ENCODE data around the gene CDC42EP3. TPM values are rescaled to one million over a fixed set of nuclear protein-coding genes. Genes with fewer than 3 reads are reported as not detected.

The CDC42EP3 gene
- total and polyA plus RNA-seq, 3 donors from 2014 or later = 44.3 to 107 (median 50.6) TPM

DNA sequence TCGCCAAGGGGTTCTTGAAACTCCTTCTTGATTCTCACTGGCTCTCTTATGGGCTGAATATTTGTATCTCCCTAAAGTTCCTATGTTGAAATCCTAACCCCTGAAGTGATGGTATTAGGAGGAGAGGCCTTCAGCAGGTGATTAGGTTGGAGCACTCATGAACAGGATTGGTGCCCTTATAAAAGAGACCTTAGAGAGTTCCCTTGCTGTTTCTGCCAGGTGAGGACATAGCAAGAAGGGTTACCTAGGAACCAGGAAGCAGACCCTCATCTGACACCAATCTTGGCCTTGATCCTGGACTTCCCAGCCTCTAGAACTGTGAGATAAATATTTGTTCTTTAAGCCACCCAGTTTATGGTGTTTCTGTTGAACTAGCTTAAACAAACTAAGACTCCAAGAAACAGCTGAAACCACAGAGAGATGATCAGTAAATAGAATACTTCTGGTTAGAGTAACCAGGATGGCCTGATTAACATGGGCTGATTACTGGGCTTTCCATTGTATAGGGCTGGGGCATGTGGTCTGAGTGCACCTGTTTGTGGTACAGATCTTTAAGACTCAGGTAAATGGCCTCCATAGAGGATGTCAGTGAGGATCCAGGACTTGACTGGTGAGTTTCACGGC, 7.7 kb upstream of the CDC42EP3 start:
- Histone ChIP-seq H3K27ac (no peak overlapping the region), H3K4me1 (no peaks in the 10 kb centered on the region), H3K36me3 (ENCODE audit: low read depth, missing control alignments) (no peaks in the 10 kb centered on the region), H3K4me3 (no peak overlapping the region), H3K27me3 (no peaks in the 10 kb centered on the region), H3K9me3 (no peaks in the 10 kb centered on the region)
- WGBS, 2 donors = 93 to 99% methylated on average over 2 of the region's 2 CpGs
- no peak for TF ChIP-seq POLR2A (IDR thresholded peaks at IDR 0.05)
- TF ChIP-seq, protein P1, sequence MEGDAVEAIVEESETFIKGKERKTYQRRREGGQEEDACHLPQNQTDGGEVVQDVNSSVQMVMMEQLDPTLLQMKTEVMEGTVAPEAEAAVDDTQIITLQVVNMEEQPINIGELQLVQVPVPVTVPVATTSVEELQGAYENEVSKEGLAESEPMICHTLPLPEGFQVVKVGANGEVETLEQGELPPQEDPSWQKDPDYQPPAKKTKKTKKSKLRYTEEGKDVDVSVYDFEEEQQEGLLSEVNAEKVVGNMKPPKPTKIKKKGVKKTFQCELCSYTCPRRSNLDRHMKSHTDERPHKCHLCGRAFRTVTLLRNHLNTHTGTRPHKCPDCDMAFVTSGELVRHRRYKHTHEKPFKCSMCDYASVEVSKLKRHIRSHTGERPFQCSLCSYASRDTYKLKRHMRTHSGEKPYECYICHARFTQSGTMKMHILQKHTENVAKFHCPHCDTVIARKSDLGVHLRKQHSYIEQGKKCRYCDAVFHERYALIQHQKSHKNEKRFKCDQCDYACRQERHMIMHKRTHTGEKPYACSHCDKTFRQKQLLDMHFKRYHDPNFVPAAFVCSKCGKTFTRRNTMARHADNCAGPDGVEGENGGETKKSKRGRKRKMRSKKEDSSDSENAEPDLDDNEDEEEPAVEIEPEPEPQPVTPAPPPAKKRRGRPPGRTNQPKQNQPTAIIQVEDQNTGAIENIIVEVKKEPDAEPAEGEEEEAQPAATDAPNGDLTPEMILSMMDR (IDR thresholded peaks at IDR 0.05) = no peak
- DNase-seq = no peak
- intact Hi-C loops (cut with DNase I; ENCODE audit: low total_unique reads) = no loop called here

DNA sequence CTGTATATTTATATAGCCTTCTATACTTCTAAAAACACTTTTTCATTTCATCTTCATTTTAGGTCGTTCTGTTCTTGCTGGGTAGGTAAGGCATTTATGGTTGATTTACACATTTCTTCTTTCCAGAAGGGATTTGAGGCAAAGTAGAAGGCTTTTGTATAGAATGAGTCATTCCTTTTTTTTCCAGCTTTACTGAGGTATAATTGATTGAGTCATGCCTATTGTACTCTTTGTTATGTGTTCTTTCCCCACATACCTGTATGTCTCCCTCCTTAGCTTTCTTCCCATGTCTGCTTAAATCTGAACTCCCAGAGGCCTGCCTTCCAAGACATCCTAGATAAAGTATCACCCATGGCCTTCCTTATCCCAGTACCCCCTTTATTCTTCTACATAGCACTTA, 4.8 kb upstream of the CDC42EP3 start:
- intact Hi-C loops (cut with DNase I; ENCODE audit: low total_unique reads) = no loop called here
- 50 to 59% methylated on average over 1 of the region's 1 CpG for WGBS, 2 donors
- H3K27me3 ChIP-seq = no peaks in the 10 kb centered on the region
- no peak overlapping the region for H3K27ac ChIP-seq
- TF ChIP-seq POLR2A (IDR thresholded peaks at IDR 0.05) = no peak
- TF ChIP-seq, protein P1 (IDR thresholded peaks at IDR 0.05) = no peak
- no peaks in the 10 kb centered on the region for H3K4me1 ChIP-seq
- H3K36me3 ChIP-seq (ENCODE audit: low read depth, missing control alignments) = no peaks in the 10 kb centered on the region
- H3K4me3 ChIP-seq = no peak overlapping the region
- H3K9me3 ChIP-seq = no peaks in the 10 kb centered on the region
- no peak for DNase-seq

DNA sequence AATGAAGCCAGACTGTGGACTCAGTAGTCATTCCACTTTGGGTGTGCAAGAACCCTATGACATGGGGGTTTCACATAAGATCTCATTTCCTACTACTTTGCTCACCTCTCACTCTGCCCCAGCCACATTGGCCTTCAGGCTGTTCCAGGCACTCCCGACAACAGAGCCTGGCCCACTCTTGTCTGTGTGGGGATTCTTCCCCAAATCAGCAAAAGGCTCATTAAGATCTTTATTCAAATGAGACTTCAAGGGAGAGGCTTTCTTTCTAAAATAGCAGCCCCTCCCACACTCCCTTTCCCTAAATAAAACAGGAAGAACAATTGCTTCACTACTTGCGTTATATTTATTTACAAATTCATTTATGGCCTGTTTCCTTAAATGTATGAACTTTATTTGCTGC, 3.5 kb upstream of the CDC42EP3 start:
- WGBS, 2 donors = 77 to 82% methylated on average over 2 of the region's 2 CpGs
- no peak overlapping the region for H3K4me3 ChIP-seq
- H3K27ac ChIP-seq = no peak overlapping the region
- intact Hi-C loops (cut with DNase I; ENCODE audit: low total_unique reads) = no loop called here
- no peaks in the 10 kb centered on the region for H3K27me3 ChIP-seq
- no peaks in the 10 kb centered on the region for H3K36me3 ChIP-seq (ENCODE audit: low read depth, missing control alignments)
- no peaks in the 10 kb centered on the region for H3K9me3 ChIP-seq
- no peaks in the 10 kb centered on the region for H3K4me1 ChIP-seq
- no peak for DNase-seq
- no peak for TF ChIP-seq POLR2A (IDR thresholded peaks at IDR 0.05)
- TF ChIP-seq, protein P1 (IDR thresholded peaks at IDR 0.05) = no peak

DNA sequence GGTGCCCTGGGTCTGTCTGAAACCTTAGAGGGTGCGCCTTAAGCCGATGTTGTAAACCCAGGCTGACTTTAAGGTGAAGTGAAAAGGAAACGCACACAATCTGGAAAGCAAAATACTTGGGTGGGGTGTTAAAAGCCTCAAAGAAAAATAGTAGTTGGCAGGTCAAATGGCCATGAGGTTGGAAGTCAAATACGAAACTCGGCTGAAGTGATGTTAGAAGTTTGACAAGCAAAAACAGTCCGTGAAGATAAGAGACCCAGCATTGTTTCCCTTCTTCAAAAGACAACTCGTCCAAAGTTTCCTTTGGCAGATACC, 1.4 kb upstream of the CDC42EP3 start:
- intact Hi-C loops (cut with DNase I; ENCODE audit: low total_unique reads) = no loop called here
- no peaks in the 10 kb centered on the region for H3K36me3 ChIP-seq (ENCODE audit: low read depth, missing control alignments)
- no peaks in the 10 kb centered on the region for H3K9me3 ChIP-seq
- no peaks in the 10 kb centered on the region for H3K27me3 ChIP-seq
- peak overlapping the region; percentile 83 to 95 for H3K4me3 ChIP-seq
- no peak for TF ChIP-seq POLR2A (IDR thresholded peaks at IDR 0.05)
- TF ChIP-seq, protein P1 (IDR thresholded peaks at IDR 0.05) = no peak
- H3K27ac ChIP-seq = peak overlapping the region; percentile 88 to 94
- WGBS, 2 donors = 9 to 13% methylated on average over 6 to 7 of the region's 7 CpGs
- H3K4me1 ChIP-seq = peaks cover 3% of the 10 kb centered on the region
- no peak for DNase-seq

Measured in testis (tissue), 3 donors.